ENCODE measurements around the gene PIGZ. TPM values are rescaled to one million over a fixed set of nuclear protein-coding genes. Genes with fewer than 3 reads are reported as not detected.

PIGZ gene
- total and polyA plus RNA-seq, 10 donors: 2.0 to 5.1 (median 2.5) TPM

DNA sequence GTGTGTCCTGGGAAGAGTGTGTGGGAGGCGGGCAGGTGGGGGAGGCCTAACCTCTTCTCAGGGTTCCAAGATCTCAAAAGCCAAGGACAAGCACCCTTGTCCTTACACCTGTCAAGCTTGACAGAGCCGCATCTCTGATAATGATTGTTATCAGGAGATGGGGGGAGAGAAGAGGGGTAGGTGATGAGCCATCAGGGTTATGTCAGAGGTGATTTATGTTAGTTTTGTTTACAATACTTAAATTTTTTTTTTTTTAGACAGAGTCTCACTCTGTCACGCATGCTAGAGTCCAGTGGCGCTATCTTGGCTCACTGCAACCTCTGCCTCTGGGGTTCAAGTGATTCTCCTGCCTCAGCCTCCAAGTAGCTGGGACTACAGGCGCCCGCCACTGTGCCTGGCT is 18.9 kb downstream of the PIGZ start:
- intact Hi-C loops (cut with DNase I; ENCODE audit: low total_unique reads): loop anchor here (10.0 kb wide), 1 partner anchor 85 kb away; the partner anchor contains the start of gene SENP5
- H3K36me3 ChIP-seq: peaks cover 0 to 18% (median 2%) of the 10 kb centered on the region in 6 donors
- TF ChIP-seq, protein P1, sequence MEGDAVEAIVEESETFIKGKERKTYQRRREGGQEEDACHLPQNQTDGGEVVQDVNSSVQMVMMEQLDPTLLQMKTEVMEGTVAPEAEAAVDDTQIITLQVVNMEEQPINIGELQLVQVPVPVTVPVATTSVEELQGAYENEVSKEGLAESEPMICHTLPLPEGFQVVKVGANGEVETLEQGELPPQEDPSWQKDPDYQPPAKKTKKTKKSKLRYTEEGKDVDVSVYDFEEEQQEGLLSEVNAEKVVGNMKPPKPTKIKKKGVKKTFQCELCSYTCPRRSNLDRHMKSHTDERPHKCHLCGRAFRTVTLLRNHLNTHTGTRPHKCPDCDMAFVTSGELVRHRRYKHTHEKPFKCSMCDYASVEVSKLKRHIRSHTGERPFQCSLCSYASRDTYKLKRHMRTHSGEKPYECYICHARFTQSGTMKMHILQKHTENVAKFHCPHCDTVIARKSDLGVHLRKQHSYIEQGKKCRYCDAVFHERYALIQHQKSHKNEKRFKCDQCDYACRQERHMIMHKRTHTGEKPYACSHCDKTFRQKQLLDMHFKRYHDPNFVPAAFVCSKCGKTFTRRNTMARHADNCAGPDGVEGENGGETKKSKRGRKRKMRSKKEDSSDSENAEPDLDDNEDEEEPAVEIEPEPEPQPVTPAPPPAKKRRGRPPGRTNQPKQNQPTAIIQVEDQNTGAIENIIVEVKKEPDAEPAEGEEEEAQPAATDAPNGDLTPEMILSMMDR (IDR thresholded peaks at IDR 0.05 in 8 of 11, conservative IDR thresholded peaks at IDR 0.05 in 3 of 11): no peak
- TF ChIP-seq POLR2A (IDR thresholded peaks at IDR 0.05) (no peak), POLR2AphosphoS5 (IDR thresholded peaks at IDR 0.05) (no peak)
- H3K4me1 ChIP-seq: peaks cover 0 to 3% (median under 1%) of the 10 kb centered on the region in 6 donors
- WGBS, 5 donors: 91 to 94% (median 93%) methylated on average over 6 of the region's 6 CpGs
- H3K4me3 ChIP-seq: no peak overlapping the region
- H3K27ac ChIP-seq: no peak overlapping the region
- no peaks in the 10 kb centered on the region for H3K27me3 ChIP-seq (replicated peaks in 1 of 7)
- DNase-seq: no peak
- no peaks in the 10 kb centered on the region for H3K9me3 ChIP-seq

- DNase-seq: no peak
- TF ChIP-seq, protein P1 (IDR thresholded peaks at IDR 0.05 in 8 of 11, conservative IDR thresholded peaks at IDR 0.05 in 3 of 11): no peak
- no peak for TF ChIP-seq POLR2AphosphoS5 (IDR thresholded peaks at IDR 0.05)
- no peak for TF ChIP-seq POLR2A (IDR thresholded peaks at IDR 0.05)
- intact Hi-C loops (cut with DNase I; ENCODE audit: low total_unique reads): loop anchor here (10.0 kb wide), 1 partner anchor 84 kb away; the partner anchor contains the start of gene SENP5
- Histone ChIP-seq H3K4me1 (peaks cover 0 to 8% (median 4%) of the 10 kb centered on the region in 6 donors), H3K27me3 (replicated peaks in 1 of 7) (no peaks in the 10 kb centered on the region), H3K36me3 (peaks cover 0 to 23% (median 3%) of the 10 kb centered on the region in 6 donors), H3K4me3 (no peak overlapping the region), H3K27ac (no peak overlapping the region), H3K9me3 (no peaks in the 10 kb centered on the region)
- WGBS, 5 donors: 74 to 93% (median 87%) methylated on average over 6 of the region's 6 CpGs
Measured at GRCh38 chr3:196949285-196949619, 19.4 kb downstream of the PIGZ start.

GRCh38 chr3:196948442-196949284 is 20.0 kb downstream of the PIGZ start:
- 56 to 73% (median 65%) methylated on average over 19 to 22 of the region's 22 CpGs for WGBS, 5 donors

More at GRCh38 chr3:196948442-196949284, 20.0 kb downstream of the PIGZ start:
- DNase-seq: no peak
- no peak for TF ChIP-seq POLR2AphosphoS5 (IDR thresholded peaks at IDR 0.05)
- TF ChIP-seq, protein P1 (IDR thresholded peaks at IDR 0.05 in 8 of 11, conservative IDR thresholded peaks at IDR 0.05 in 3 of 11): no peak
- TF ChIP-seq POLR2A (IDR thresholded peaks at IDR 0.05): no peak
- H3K27ac ChIP-seq: no peak overlapping the region
- intact Hi-C loops (cut with DNase I; ENCODE audit: low total_unique reads): loop anchor here (10.0 kb wide), 1 partner anchor 84 kb away; the partner anchor contains the start of gene SENP5
- H3K27me3 ChIP-seq (replicated peaks in 1 of 7): no peaks in the 10 kb centered on the region
- no peak overlapping the region for H3K4me3 ChIP-seq
- peaks cover 3 to 13% (median 9%) of the 10 kb centered on the region in 6 donors for H3K4me1 ChIP-seq
- H3K36me3 ChIP-seq: peaks cover 0 to 23% (median 3%) of the 10 kb centered on the region in 6 donors
- no peaks in the 10 kb centered on the region for H3K9me3 ChIP-seq
